RWPE2 (cell line): ENCODE data around the gene MED16.

ENCODE experiments used
- ATAC-seq: fragments of 200-7000 bp; cut with Tn5 transposase; 3 replicates; pipeline ENCODE4 v1.9.1; 2021; ENCODE audit warnings: low read depth
- DNase-seq: peaks from one replicate; pipeline ENCODE4 v3.0.0-alpha.2; 2020; ENCODE audit warnings: low spot score
- H3K27ac ChIP-seq: fragments of 450-650 bp; 2 replicates; pipeline ENCODE4 v1.5.1; 2017; ENCODE audit warnings: mild to moderate bottlenecking; ENCODE audit not compliant: poor library complexity, severe bottlenecking
- H3K27me3 ChIP-seq: fragments of 250-450 bp; sonication (Bioruptor Pico); 2 replicates; pipeline ENCODE4 v1.5.1; 2021; ENCODE audit warnings: mild to moderate bottlenecking, moderate library complexity; ENCODE audit not compliant: insufficient read depth, poor library complexity, severe bottlenecking
- H3K36me3 ChIP-seq: fragments of 250-450 bp; sonication (Bioruptor Pico); 2 replicates; pipeline ENCODE4 v1.5.1; 2020; ENCODE audit warnings: low read depth, mild to moderate bottlenecking, moderate library complexity
- H3K4me1 ChIP-seq: fragments of 250-450 bp; sonication (Bioruptor Pico); 2 replicates; pipeline ENCODE4 v1.5.1; 2021; ENCODE audit warnings: mild to moderate bottlenecking, moderate library complexity; ENCODE audit not compliant: insufficient read depth, poor library complexity, severe bottlenecking
- H3K4me3 ChIP-seq: fragments of 250-450 bp; sonication (Bioruptor Pico); 2 replicates; pipeline ENCODE4 v1.5.1; 2021; ENCODE audit warnings: mild to moderate bottlenecking, moderate library complexity; ENCODE audit not compliant: severe bottlenecking
- H3K9me3 ChIP-seq: fragments of 250-450 bp; sonication (Bioruptor Pico); 2 replicates; pipeline ENCODE4 v1.5.1; 2021; ENCODE audit warnings: mild to moderate bottlenecking, moderate library complexity; ENCODE audit not compliant: severe bottlenecking
- CTCF ChIP-seq: fragments of 450-650 bp; IDR thresholded peaks from one replicate; pipeline ENCODE4 v1.5.1; 2017; ENCODE audit warnings: mild to moderate bottlenecking, moderate library complexity; ENCODE audit not compliant: poor library complexity, severe bottlenecking

The MED16 gene

GRCh38 chr19:884420-885211 lies 8.4 kb downstream of the MED16 start:
- peaks cover 39% of the 10 kb centered on the region for H3K36me3 ChIP-seq
- no peak for TF ChIP-seq CTCF
- no peak overlapping the region for H3K4me3 ChIP-seq
- H3K27ac ChIP-seq = no peak overlapping the region
- ATAC-seq = no peak
- no peak for DNase-seq
- H3K9me3 ChIP-seq = no peaks in the 10 kb centered on the region
- H3K4me1 ChIP-seq = no peaks in the 10 kb centered on the region
- no peaks in the 10 kb centered on the region for H3K27me3 ChIP-seq

- Histone ChIP-seq H3K27ac (no peak overlapping the region), H3K4me1 (no peaks in the 10 kb centered on the region), H3K4me3 (no peak overlapping the region), H3K36me3 (peaks cover 33% of the 10 kb centered on the region), H3K9me3 (no peaks in the 10 kb centered on the region), H3K27me3 (no peaks in the 10 kb centered on the region)
- peak; percentile 82 for ATAC-seq
- no peak for DNase-seq
- TF ChIP-seq CTCF = peak; percentile 29
Measured at GRCh38 chr19:883661-884211, 9.3 kb downstream of the MED16 start.

GRCh38 chr19:882871-883497 lies 10.0 kb downstream of the MED16 start:
- no peak for TF ChIP-seq CTCF
- peaks cover 33% of the 10 kb centered on the region for H3K36me3 ChIP-seq
- no peak for ATAC-seq

GRCh38 chr19:881385-882071 lies 11.5 kb downstream of the MED16 start:
- Histone ChIP-seq H3K27ac (no peak overlapping the region), H3K4me3 (no peak overlapping the region), H3K9me3 (no peaks in the 10 kb centered on the region), H3K4me1 (no peaks in the 10 kb centered on the region), H3K27me3 (no peaks in the 10 kb centered on the region), H3K36me3 (peaks cover 29% of the 10 kb centered on the region)
- TF ChIP-seq CTCF = no peak
- no peak for DNase-seq
- ATAC-seq = no peak

More at GRCh38 chr19:882871-883497, 10.0 kb downstream of the MED16 start:
- no peak for DNase-seq
- Histone ChIP-seq H3K9me3 (no peaks in the 10 kb centered on the region), H3K4me1 (no peaks in the 10 kb centered on the region), H3K27ac (no peak overlapping the region), H3K4me3 (no peak overlapping the region), H3K27me3 (no peaks in the 10 kb centered on the region)
